Hepatocyte (in vitro differentiated cells): ENCODE measurements around the gene UHRF2. TPM values are rescaled to one million over a fixed set of nuclear protein-coding genes. Genes with fewer than 3 reads are reported as not detected.

Source experiments
- DNase-seq: peaks from one replicate; pipeline ENCODE4 v3.0.0-alpha.2; 2016; ENCODE audit warnings: low spot score
- H2AFZ ChIP-seq: fragments of 200-600 bp; sonication (generic); 2 replicates; pipeline ENCODE4 v1.6.0; 2016; ENCODE audit warnings: antibody characterized with exemption, mild to moderate bottlenecking
- H3K27ac ChIP-seq: fragments of 200-600 bp; sonication (generic); 2 replicates; pipeline ENCODE4 v1.5.1; 2016; ENCODE audit warnings: mild to moderate bottlenecking
- H3K27me3 ChIP-seq: fragments of 200-600 bp; sonication (generic); 2 replicates; pipeline ENCODE4 v1.6.1; 2016
- H3K36me3 ChIP-seq: fragments of 200-600 bp; sonication (generic); replicated peaks from 2 replicates; pipeline ENCODE4 v1.5.1; 2016; ENCODE audit warnings: low read depth; ENCODE audit not compliant: insufficient read depth
- H3K4me1 ChIP-seq: fragments of 200-600 bp; sonication (generic); 2 replicates; pipeline ENCODE4 v1.5.1; 2016; ENCODE audit warnings: mild to moderate bottlenecking, moderate library complexity; ENCODE audit not compliant: insufficient read depth
- H3K4me2 ChIP-seq: fragments of 200-600 bp; sonication (generic); 2 replicates; pipeline ENCODE4 v1.6.0; 2016
- H3K4me3 ChIP-seq: fragments of 200-600 bp; sonication (generic); 2 replicates; pipeline ENCODE4 v1.5.1; 2016; ENCODE audit warnings: mild to moderate bottlenecking
- H3K79me2 ChIP-seq: fragments of 200-600 bp; sonication (generic); 2 replicates; pipeline ENCODE4 v1.6.0; 2017; ENCODE audit warnings: mild to moderate bottlenecking
- H3K9me2 ChIP-seq: fragments of 200-600 bp; sonication (generic); replicated peaks from 2 replicates; pipeline ENCODE4 v1.6.0; 2017; ENCODE audit warnings: mild to moderate bottlenecking; ENCODE audit not compliant: insufficient read depth
- H3K9me3 ChIP-seq: fragments of 200-600 bp; sonication (generic); 2 replicates; pipeline ENCODE4 v1.5.1; 2016; ENCODE audit warnings: low read depth, mild to moderate bottlenecking
- H4K20me1 ChIP-seq: fragments of 200-600 bp; sonication (generic); 2 replicates; pipeline ENCODE4 v1.6.0; 2016; ENCODE audit warnings: mild to moderate bottlenecking; ENCODE audit not compliant: insufficient read depth, poor library complexity, severe bottlenecking
- EZH2 ChIP-seq: fragments of 200-600 bp; sonication (generic); IDR thresholded peaks from 2 replicates; pipeline ENCODE4 v1.6.1; 2016; ENCODE audit warnings: antibody characterized with exemption, mild to moderate bottlenecking, borderline replicate concordance
- EZH2phosphoT487 ChIP-seq: fragments of 200-600 bp; sonication (generic); IDR thresholded peaks from one replicate; pipeline ENCODE4 v1.6.1; 2018; ENCODE audit warnings: antibody characterized with exemption, mild to moderate bottlenecking, low read depth, moderate library complexity; ENCODE audit not compliant: unreplicated experiment, severe bottlenecking
- WGBS: methylation state at CpG from one replicate; pipeline ENCODE4 v1.1.6; 2016; ENCODE audit warnings: low lambda C conversion rate; ENCODE audit errors: missing lambda C conversion rate; 5-methylcytosine and 5-hydroxymethylcytosine counted together
- polyA plus RNA-seq: library from polyadenylated mRNA; unstranded; fragments of >200 nt; fragmentation: Nextera tagmentation; extraction: Ambion mirVana; gene quantifications from 2 replicates; pipeline ENCODE4 v1.2.1, GENCODE V29; 2016
- total RNA-seq: library from RNA; depleted of rRNA; stranded (reverse); fragments of >200 nt; gene quantifications from 2 replicates; pipeline ENCODE4 v1.2.3, GENCODE V29; 2014
- TF ChIP-seq, protein P1 (sequence below): fragments of 200-600 bp; sonication (generic); IDR thresholded peaks from 2 replicates; pipeline ENCODE4 v1.5.1; 2016; ENCODE audit warnings: antibody characterized with exemption, mild to moderate bottlenecking; ENCODE audit not compliant: poor library complexity

Gene UHRF2
- total and polyA plus RNA-seq, 2 experiments from 2014 or later: 16.6 to 42.9 TPM

DNA sequence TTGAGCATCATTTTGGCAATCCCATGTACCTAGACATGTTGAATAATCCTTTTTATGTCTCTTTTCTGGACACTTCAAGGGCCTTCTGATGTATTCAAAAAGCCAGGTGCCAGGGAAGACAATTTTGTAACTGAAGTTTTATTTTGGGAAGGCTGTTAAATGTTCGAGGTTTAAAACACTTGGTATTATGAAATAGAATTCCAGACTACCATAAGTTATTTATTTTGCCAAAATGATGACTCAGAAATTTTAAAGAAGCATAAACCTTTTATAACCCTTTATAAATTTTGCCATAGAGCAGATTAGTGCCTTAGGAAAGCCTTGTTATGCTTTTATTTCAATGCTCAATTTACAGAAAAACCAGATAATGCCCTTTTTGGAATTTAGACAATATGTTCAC, 30.3 kb upstream of the UHRF2 start:
- H3K36me3 ChIP-seq: no peaks in the 10 kb centered on the region
- H3K4me2 ChIP-seq: no peak overlapping the region
- no peaks in the 10 kb centered on the region for H3K27me3 ChIP-seq
- no peak overlapping the region for H3K27ac ChIP-seq
- DNase-seq: no peak
- H4K20me1 ChIP-seq: no peaks in the 10 kb centered on the region
- WGBS: 67% methylated on average over 1 of the region's 1 CpG
- no peak overlapping the region for H2AFZ ChIP-seq
- TF ChIP-seq EZH2phosphoT487: no peak
- TF ChIP-seq EZH2: no peak
- TF ChIP-seq, protein P1, sequence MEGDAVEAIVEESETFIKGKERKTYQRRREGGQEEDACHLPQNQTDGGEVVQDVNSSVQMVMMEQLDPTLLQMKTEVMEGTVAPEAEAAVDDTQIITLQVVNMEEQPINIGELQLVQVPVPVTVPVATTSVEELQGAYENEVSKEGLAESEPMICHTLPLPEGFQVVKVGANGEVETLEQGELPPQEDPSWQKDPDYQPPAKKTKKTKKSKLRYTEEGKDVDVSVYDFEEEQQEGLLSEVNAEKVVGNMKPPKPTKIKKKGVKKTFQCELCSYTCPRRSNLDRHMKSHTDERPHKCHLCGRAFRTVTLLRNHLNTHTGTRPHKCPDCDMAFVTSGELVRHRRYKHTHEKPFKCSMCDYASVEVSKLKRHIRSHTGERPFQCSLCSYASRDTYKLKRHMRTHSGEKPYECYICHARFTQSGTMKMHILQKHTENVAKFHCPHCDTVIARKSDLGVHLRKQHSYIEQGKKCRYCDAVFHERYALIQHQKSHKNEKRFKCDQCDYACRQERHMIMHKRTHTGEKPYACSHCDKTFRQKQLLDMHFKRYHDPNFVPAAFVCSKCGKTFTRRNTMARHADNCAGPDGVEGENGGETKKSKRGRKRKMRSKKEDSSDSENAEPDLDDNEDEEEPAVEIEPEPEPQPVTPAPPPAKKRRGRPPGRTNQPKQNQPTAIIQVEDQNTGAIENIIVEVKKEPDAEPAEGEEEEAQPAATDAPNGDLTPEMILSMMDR: no peak
- H3K4me1 ChIP-seq: no peaks in the 10 kb centered on the region
- no peaks in the 10 kb centered on the region for H3K79me2 ChIP-seq
- no peak overlapping the region for H3K4me3 ChIP-seq
- no peaks in the 10 kb centered on the region for H3K9me2 ChIP-seq
- no peaks in the 10 kb centered on the region for H3K9me3 ChIP-seq

DNA sequence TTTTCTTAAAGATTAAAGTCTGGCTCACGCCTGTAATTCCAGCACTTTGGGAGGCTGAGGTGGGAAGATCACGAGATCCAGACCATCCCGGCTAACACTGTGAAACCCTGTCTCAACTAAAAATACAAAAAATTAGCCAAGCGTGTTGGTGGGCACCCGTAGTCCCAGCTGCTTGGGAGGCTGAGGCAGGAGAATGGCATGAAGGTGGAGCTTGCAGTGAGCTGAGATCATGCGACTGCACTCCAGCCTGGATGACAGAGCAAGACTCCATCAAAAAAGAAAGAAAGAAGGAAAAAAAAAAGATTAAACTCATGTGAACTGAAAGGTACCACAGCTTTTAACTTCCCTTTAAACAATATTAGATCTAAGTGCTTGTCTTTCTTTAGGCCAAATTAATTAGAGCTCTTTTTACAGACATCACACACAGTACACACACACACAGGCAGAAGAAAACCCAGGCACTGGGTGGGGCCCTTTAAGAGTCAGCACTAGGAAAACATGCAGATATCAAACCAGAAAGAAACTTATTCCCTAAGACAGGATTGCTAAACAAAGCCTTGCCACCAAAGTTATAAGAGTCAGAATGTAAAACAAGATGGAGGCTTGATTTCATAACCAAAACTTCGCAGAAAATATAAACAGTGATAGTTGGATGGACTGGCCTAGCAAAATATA, 29.3 kb upstream of the UHRF2 start:
- Histone ChIP-seq H3K4me1 (no peaks in the 10 kb centered on the region), H3K4me2 (no peak overlapping the region), H3K36me3 (no peaks in the 10 kb centered on the region), H3K4me3 (no peak overlapping the region), H3K79me2 (no peaks in the 10 kb centered on the region), H3K9me2 (no peaks in the 10 kb centered on the region), H4K20me1 (no peaks in the 10 kb centered on the region), H3K9me3 (no peaks in the 10 kb centered on the region), H2AFZ (peak overlapping the region; percentile 31), H3K27me3 (no peaks in the 10 kb centered on the region), H3K27ac (no peak overlapping the region)
- no peak for DNase-seq
- TF ChIP-seq EZH2phosphoT487 (no peak), EZH2 (no peak)
- TF ChIP-seq, protein P1: no peak
- 83% methylated on average over 7 of the region's 7 CpGs for WGBS

DNA sequence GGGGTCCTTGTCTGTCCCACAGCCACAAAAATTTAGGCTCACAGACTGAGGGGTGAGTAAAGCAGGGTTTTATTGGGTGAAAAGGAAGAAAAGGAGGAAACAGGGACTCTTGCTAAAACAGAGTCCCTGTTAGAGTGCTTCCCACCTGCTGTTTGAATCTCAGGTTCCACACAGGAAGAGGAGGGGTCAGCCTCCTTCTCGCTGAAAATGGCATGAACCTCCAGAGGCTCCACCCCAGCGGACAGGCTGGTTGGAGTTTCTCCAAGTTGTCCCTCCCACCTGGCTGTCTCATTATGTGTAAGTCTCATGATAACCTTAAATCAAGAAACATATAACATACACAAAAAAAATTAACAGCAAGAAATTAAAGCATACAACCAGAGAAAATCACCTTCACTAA, 28.3 kb upstream of the UHRF2 start:
- Histone ChIP-seq H3K4me2 (no peak overlapping the region), H3K9me2 (no peaks in the 10 kb centered on the region), H3K4me3 (no peak overlapping the region), H3K4me1 (no peaks in the 10 kb centered on the region), H3K36me3 (no peaks in the 10 kb centered on the region), H3K27me3 (no peaks in the 10 kb centered on the region), H3K79me2 (no peaks in the 10 kb centered on the region), H2AFZ (no peak overlapping the region), H4K20me1 (no peaks in the 10 kb centered on the region), H3K27ac (no peak overlapping the region), H3K9me3 (no peaks in the 10 kb centered on the region)
- WGBS: 73% methylated on average over 2 of the region's 2 CpGs
- no peak for TF ChIP-seq EZH2
- TF ChIP-seq, protein P1: no peak
- no peak for TF ChIP-seq EZH2phosphoT487
- no peak for DNase-seq
